Stimulated activated naive B cell treated with anti-CD40 and anti-IgM and Interleukin-4, amounts not matched to agents 10 μg/mL and 1 μg/mL and 100 μg/mL, for 72 hours (primary cell): ENCODE measurements around the gene TUFM.
"Not testable (repeated sequence)": the region's sequence is repeated elsewhere in the genome, so short reads cannot be mapped to it uniquely, and the experiment has no call there.

Source experiments
- ATAC-seq, 2 donors: fragments of 150-1000 bp; cut with Tn5 transposase; replicated peaks; 2 replicates each; pipeline ENCODE4 v1.10.0; 2021; ENCODE audit warnings: moderate library complexity in 1 of 2
- DNase-seq: peaks from one replicate; pipeline ENCODE4 v3.0.0; 2021
- H3K27ac Mint-ChIP-seq: one replicate; pipeline ENCODE4 v1.8.0; 2022; ENCODE audit warnings: mild to moderate bottlenecking, mixed read lengths
- H3K27me3 Mint-ChIP-seq, 2 donors: one replicate each; pipeline ENCODE4 v1.8.0; 2022; ENCODE audit warnings: mixed read lengths in 2 of 2
- H3K36me3 Mint-ChIP-seq, 2 donors: one replicate each; pipeline ENCODE4 v1.8.0; 2022; ENCODE audit warnings: mixed read lengths in 2 of 2, mild to moderate bottlenecking in 1 of 2
- H3K4me1 Mint-ChIP-seq, 2 donors: one replicate each; pipeline ENCODE4 v1.8.0; 2022; ENCODE audit warnings: mixed read lengths in 2 of 2, mild to moderate bottlenecking in 1 of 2
- H3K4me3 Mint-ChIP-seq, 2 donors: one replicate each; pipeline ENCODE4 v1.8.0; 2022; ENCODE audit warnings: mild to moderate bottlenecking in 2 of 2, mixed read lengths in 2 of 2, moderate library complexity in 1 of 2
- H3K9me3 Mint-ChIP-seq, 2 donors: one replicate each; pipeline ENCODE4 v1.8.0; 2022; ENCODE audit warnings: mixed read lengths in 2 of 2, mild to moderate bottlenecking in 1 of 2

The TUFM gene

DNA sequence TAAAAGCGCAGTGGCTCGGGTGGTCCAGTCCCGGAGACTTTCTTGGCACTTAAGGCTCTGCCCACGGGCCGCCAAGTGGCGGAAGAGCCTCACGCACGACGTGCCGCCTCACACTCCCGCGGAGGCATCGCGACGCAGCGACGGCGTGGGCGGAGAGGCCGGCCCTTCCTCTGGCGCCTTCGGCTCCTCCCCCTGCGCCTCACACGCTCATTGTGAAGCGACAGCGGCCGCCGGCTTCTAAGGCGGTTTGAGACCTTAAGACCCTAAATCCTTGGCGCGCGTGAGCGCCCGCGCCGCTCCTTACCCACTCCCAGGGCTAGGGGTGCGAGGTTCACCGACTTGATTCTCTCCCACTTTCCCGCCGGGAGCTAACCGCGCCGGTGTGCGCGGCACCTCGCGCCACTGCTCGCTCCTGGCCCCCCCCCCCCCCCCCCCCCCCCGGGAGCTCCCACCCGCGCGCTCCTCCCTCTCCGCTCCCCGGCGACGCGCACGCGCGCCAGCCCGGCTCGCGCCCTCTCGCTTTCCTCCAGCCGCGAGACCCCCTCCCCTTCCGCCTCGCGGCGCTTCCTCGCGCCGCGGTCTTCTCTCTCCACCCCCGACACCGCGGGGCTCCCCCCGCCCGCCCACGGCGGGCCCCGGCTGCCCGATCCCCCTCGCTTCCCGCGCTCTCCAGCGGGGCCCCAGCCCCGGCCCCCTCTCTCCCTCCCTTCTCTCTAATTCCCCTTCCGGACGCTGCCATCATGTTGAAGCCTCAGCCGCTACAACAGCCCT is 23.4 kb downstream of the TUFM start, which contains the start of gene ATXN2L:
TSS of gene ATXN2L (plus strand) at position 480 of the 771 bp plus-strand sequence. CDS start at position 741, 261 bp downstream.
- ATAC-seq (peak; percentile 52 to 62), DNase-seq (peak; percentile 91)
- no peaks in the 10 kb centered on the region for H3K27me3 Mint-ChIP-seq
- peak within 1 kb of the TSS; percentile 99 for H3K27ac Mint-ChIP-seq
- peak within 1 kb of the TSS; percentile 96 to 99 for H3K4me3 Mint-ChIP-seq
- H3K4me1 Mint-ChIP-seq, result peaks cover 26 to 63% of the 10 kb centered on the region in 2 donors
- peaks cover 37 to 49% of the 10 kb centered on the region in 2 donors for H3K36me3 Mint-ChIP-seq
- H3K9me3 Mint-ChIP-seq, result no peaks in the 10 kb centered on the region

DNA sequence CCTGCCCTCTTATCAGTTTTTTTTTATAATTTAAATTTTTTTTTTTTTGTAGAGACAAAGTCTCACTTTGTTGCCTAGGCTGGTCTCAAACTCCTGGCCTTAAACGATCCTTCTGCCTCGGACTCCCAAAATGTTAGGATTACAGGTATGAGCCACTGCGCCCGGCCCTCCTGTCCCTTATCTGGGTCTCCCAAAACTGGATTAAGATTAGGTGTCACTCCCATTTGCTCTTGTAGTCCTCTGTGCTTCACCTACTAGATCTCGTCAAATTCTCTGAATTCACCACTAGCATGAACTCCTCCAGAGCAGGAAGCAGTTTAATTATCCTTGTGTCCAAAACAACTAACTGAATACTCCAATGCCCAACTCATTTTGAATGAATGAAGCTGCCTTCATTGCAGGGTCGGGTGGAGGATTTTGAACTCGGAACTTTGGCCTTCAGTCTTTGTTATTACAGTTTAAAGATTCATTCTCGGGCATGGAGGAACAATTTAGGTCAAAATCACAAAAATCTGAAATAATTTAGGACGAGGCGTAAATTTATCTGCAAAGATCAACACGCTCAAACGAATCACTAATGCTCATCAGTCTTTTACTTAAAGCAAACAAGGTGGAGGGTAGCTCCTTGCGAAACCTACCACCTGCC is 24.2 kb downstream of the TUFM start:
- DNase-seq (no peak), ATAC-seq (no peak)
- peak overlapping the region; percentile 89 to 99 for H3K4me3 Mint-ChIP-seq
- H3K4me1 Mint-ChIP-seq, result peaks cover 26 to 58% of the 10 kb centered on the region in 2 donors
- H3K36me3 Mint-ChIP-seq, result peaks cover 33 to 44% of the 10 kb centered on the region in 2 donors
- no peaks in the 10 kb centered on the region for H3K9me3 Mint-ChIP-seq
- H3K27ac Mint-ChIP-seq, result peak overlapping the region; percentile 96
- H3K27me3 Mint-ChIP-seq, result no peaks in the 10 kb centered on the region

DNA sequence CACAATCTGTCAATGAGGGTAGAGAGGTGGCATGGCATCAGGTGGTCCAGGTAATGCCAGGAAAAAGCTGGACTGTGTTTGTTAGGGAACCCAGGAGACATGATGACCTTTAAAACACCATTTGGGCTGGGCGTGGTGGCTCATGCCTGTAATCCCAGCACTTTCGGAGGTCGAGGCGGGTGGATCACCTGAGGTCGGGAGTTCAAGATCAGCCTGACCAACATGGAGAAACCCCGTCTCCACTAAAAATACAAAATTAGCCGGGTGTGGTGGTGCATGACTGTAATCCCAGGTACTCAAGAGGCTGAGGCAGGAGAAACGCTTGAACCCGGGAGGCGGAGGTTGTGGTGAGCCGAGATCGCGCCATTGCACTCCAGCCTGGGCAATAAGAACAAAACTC is 25.6 kb downstream of the TUFM start:
- Mint-ChIP-seq H3K27ac (peak overlapping the region; percentile 44), H3K36me3 (peaks cover 23 to 38% of the 10 kb centered on the region in 2 donors), H3K4me1 (peaks cover 16 to 43% of the 10 kb centered on the region in 2 donors)
- not testable (repeated sequence) for H3K27me3 Mint-ChIP-seq, ATAC-seq, DNase-seq, H3K4me3 Mint-ChIP-seq, H3K9me3 Mint-ChIP-seq

DNA sequence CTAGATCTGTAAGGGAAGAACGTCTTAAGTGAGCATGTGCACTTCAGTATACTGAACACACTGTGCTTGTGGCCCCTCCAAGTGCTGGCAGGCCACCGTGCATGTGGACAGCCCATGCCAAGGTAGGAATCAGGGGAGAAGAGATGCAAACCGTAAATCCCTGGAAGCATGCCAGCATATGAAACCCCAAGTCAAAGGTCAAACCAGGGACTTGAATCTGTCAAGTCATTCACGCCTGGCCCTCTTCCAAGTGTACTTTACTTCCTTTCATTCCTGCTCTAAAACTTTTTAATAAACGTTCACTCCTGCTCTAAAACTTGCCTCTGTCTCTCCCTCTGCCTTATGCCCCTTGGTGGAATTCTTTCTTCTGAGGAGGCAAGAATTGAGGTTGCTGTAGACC is 26.1 kb downstream of the TUFM start:
- peaks cover 21 to 33% of the 10 kb centered on the region in 2 donors for H3K36me3 Mint-ChIP-seq
- H3K27me3 Mint-ChIP-seq, result no peaks in the 10 kb centered on the region
- H3K9me3 Mint-ChIP-seq, result no peaks in the 10 kb centered on the region
- no peak for DNase-seq
- no peak for ATAC-seq
- H3K4me1 Mint-ChIP-seq, result peaks cover 12 to 38% of the 10 kb centered on the region in 2 donors
- peak overlapping the region; percentile 44 for H3K27ac Mint-ChIP-seq
- no peak overlapping the region for H3K4me3 Mint-ChIP-seq

DNA sequence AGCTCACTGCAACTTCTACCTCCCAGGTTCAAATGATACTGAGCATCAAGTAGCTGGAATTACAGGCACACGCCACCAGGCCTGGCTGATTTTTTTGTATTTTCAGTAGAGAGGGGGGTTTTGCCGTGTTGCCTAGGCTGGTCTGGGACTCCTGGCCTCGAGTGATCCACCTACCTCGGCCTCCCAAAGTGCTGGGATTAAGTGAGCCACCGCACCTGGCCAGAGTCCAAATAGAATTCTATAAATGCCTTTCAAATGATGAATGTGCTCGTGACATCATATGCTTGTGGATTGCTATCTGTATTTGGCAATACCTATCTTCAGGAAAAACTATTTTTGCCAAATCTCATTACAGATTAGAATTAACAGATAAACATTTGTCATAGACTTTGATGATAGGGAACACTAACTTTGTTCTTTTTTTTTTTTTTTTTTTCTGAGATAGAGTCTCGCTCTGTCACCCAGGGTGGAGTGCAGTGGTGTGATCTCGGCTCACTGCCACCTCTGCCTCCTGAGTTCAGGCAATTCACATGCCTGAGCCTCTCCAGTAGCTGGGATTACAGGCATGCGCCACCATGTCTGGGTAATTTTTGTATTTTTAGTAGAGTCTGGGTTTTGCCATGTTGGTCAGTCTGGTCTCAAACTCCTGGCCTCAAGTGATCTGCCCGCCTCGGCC is 38.6 kb downstream of the TUFM start:
- not testable (repeated sequence) for ATAC-seq, H3K4me3 Mint-ChIP-seq, H3K27ac Mint-ChIP-seq

DNA sequence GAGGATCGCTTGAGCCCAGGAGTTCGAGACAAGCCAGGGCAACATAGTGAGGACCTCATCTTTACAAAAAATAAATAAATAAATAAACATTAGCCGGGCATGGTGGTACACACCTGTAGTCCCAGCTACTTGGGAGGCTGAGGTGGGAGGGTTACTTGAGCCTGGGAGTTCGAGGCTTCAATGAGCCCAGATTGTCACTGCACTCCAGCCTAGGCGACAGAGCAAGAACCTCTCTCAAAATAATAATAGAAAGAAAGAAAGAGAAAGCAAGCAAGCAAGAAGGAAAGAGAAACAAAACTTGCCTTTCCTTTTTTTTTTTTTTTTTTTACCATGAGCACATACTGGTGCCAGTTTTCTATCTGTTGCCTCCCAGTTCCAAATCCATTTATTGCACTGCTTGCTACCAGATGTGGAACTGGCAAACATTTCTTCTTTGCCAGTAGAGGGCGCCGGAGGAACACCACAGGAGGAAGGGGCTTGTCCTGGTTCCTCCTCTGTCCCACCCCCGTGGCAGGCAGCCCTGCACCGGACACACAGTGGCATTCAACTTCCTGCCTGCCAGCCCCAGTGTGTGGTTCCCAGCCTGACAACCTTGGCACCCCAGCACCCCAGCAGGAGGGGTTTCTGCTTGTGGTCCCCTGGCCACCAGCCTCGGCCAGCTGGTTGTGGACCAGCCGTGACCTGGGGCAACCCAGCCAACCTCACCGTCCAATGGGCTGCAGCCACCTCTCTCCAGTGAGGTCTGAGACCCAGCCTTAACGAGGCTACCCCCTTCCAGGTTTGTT is 43.7 kb downstream of the TUFM start:
- H3K4me1 Mint-ChIP-seq, H3K36me3 Mint-ChIP-seq, H3K27ac Mint-ChIP-seq, H3K9me3 Mint-ChIP-seq, H3K27me3 Mint-ChIP-seq: not testable (repeated sequence)
- DNase-seq (peak; percentile 52), ATAC-seq (peak; percentile 92 to 94)
- peak overlapping the region; percentile 81 to 83 for H3K4me3 Mint-ChIP-seq

More for the DNA sequence above, 38.6 kb downstream of the TUFM start:
- not testable (repeated sequence) for H3K9me3 Mint-ChIP-seq, H3K36me3 Mint-ChIP-seq, H3K27me3 Mint-ChIP-seq, H3K4me1 Mint-ChIP-seq, DNase-seq
